Epidermal melanocyte (primary cell): Measurements from ENCODE around the gene LY6G6F.

ENCODE experiments used
- DNase-seq: peaks from one replicate; pipeline ENCODE4 v3.0.0; 2011; ENCODE audit warnings: low spot score; ENCODE audit not compliant: insufficient read length

Gene LY6G6F

GRCh38 chr6:31722173-31722572 lies 15.5 kb downstream of the LY6G6F start:
- DNase-seq: no peak

- DNase-seq: no peak
Observed at GRCh38 chr6:31723245-31723979, 16.7 kb downstream of the LY6G6F start, which contains the start of gene MPIG6B. TSS of gene MPIG6B (plus strand) at chr6:31723373. CDS start at chr6:31723384, 11 bp downstream.

- DNase-seq: no peak
Observed at GRCh38 chr6:31723980-31724691, 17.5 kb downstream of the LY6G6F start.

GRCh38 chr6:31725502-31726350 lies 19.1 kb downstream of the LY6G6F start:
- DNase-seq: no peak

GRCh38 chr6:31727034-31727716 lies 20.5 kb downstream of the LY6G6F start:
- DNase-seq: no peak

- no peak for DNase-seq
Observed at GRCh38 chr6:31727717-31728671, 21.3 kb downstream of the LY6G6F start.

GRCh38 chr6:31728767-31729514 lies 22.3 kb downstream of the LY6G6F start, which contains the start of gene DDAH2:
TSS of gene DDAH2 (minus strand) at chr6:31729299. CDS start at chr6:31729161, 138 bp downstream.
- DNase-seq: no peak

- peak; percentile 96 for DNase-seq
Observed at GRCh38 chr6:31729515-31729978, 22.9 kb downstream of the LY6G6F start.

- peak; percentile 69 for DNase-seq
Observed at GRCh38 chr6:31729979-31730630, 23.4 kb downstream of the LY6G6F start.

GRCh38 chr6:31730631-31731086 lies 24.0 kb downstream of the LY6G6F start:
- DNase-seq: no peak

GRCh38 chr6:31732029-31732428 lies 25.4 kb downstream of the LY6G6F start:
- no peak for DNase-seq

GRCh38 chr6:31733734-31734133 lies 27.1 kb downstream of the LY6G6F start:
- DNase-seq: no peak

GRCh38 chr6:31734247-31734820 lies 27.7 kb downstream of the LY6G6F start:
- DNase-seq: no peak

- DNase-seq: no peak
Observed at GRCh38 chr6:31734821-31735406, 28.2 kb downstream of the LY6G6F start.

- peak; percentile 92 for DNase-seq
Observed at GRCh38 chr6:31736021-31736767, 29.5 kb downstream of the LY6G6F start, which contains the start of gene CLIC1. TSS of gene CLIC1 (minus strand) at chr6:31736530. CDS start at chr6:31736300, 230 bp downstream.

GRCh38 chr6:31736768-31737314 lies 30.2 kb downstream of the LY6G6F start:
- DNase-seq: no peak
